WTC11 (cell line): ENCODE measurements around the gene RAC2. TPM values are rescaled to one million over a fixed set of nuclear protein-coding genes. Genes with fewer than 3 reads are reported as not detected.

ENCODE experiments used
- ATAC-seq: fragments of 200-7000 bp; cut with Tn5 transposase; 2 replicates; pipeline ENCODE4 v1.10.0; 2021; ENCODE audit warnings: mild to moderate bottlenecking, moderate library complexity
- CTCF ChIA-PET: fragments of 300-600 bp; sonication (Branson Sonifier 250); formaldehyde crosslinking; loops from one replicate; lab custom pipeline; 2021; ENCODE audit warnings: antibody characterized with exemption; lab: Charles Lee
- POLR2A ChIA-PET: fragments of 350-600 bp; sonication (Branson Sonifier 250); formaldehyde crosslinking; loops from one replicate; lab custom pipeline; 2021; ENCODE audit warnings: antibody characterized with exemption; lab: Charles Lee
- DNase-seq: peaks from one replicate; pipeline ENCODE4 v3.0.0; 2021; ENCODE audit warnings: low spot score
- H3K27ac Mint-ChIP-seq: 2 replicates; pipeline ENCODE4 v1.8.0; 2021; ENCODE audit warnings: mixed read lengths
- H3K27me3 Mint-ChIP-seq: 2 replicates; pipeline ENCODE4 v1.8.0; 2021; ENCODE audit warnings: low read depth, mild to moderate bottlenecking, moderate library complexity, mixed read lengths
- H3K36me3 Mint-ChIP-seq: 2 replicates; pipeline ENCODE4 v1.8.0; 2021; ENCODE audit warnings: mixed read lengths
- H3K4me1 Mint-ChIP-seq: 2 replicates; pipeline ENCODE4 v1.8.0; 2022; ENCODE audit warnings: mixed read lengths
- H3K4me3 Mint-ChIP-seq: 2 replicates; pipeline ENCODE4 v1.8.0; 2021; ENCODE audit warnings: mild to moderate bottlenecking, moderate library complexity, mixed read lengths
- H3K9me3 Mint-ChIP-seq: 2 replicates; pipeline ENCODE4 v1.8.0; 2021; ENCODE audit warnings: mixed read lengths
- EMX1 ChIP-seq: fragments of 250-450 bp; sonication (Bioruptor Pico); IDR thresholded peaks from 2 replicates; pipeline ENCODE4 v1.8.0; 2021; ENCODE audit warnings: mild to moderate bottlenecking
- GABPB1 ChIP-seq: sonication (generic); formaldehyde crosslinking; IDR thresholded peaks from 2 replicates; pipeline ENCODE4 v1.8.1; 2023; ENCODE audit warnings: mild to moderate bottlenecking, missing genetic modification reagents
- IRF2 ChIP-seq: sonication (generic); formaldehyde crosslinking; IDR thresholded peaks from 2 replicates; pipeline ENCODE4 v1.8.0; 2022; ENCODE audit warnings: low read depth, missing genetic modification reagents, borderline replicate concordance
- NFYB ChIP-seq: sonication (generic); formaldehyde crosslinking; conservative IDR thresholded peaks from 2 replicates; pipeline ENCODE4 v1.8.0; 2022; ENCODE audit warnings: low read depth, missing genetic modification reagents
- NR1H2 ChIP-seq: sonication (generic); formaldehyde crosslinking; IDR thresholded peaks from 2 replicates; pipeline ENCODE4 v1.9.0; 2021; ENCODE audit warnings: mild to moderate bottlenecking, moderate library complexity, missing genetic modification reagents
- OVOL2 ChIP-seq: fragments of 250-450 bp; sonication (Bioruptor Pico); IDR thresholded peaks from 2 replicates; pipeline ENCODE4 v1.9.0; 2021; ENCODE audit warnings: mild to moderate bottlenecking, borderline replicate concordance
- RELA ChIP-seq: sonication (generic); formaldehyde crosslinking; IDR thresholded peaks from 2 replicates; pipeline ENCODE4 v1.8.1; 2022; ENCODE audit warnings: missing genetic modification reagents, mild to moderate bottlenecking, borderline replicate concordance
- RORB ChIP-seq: fragments of 250-450 bp; sonication (Bioruptor Pico); IDR thresholded peaks from 2 replicates; pipeline ENCODE4 v1.9.0; 2021; ENCODE audit warnings: mild to moderate bottlenecking
- SOX15 ChIP-seq: fragments of 250-450 bp; sonication (Bioruptor Pico); IDR thresholded peaks from 2 replicates; pipeline ENCODE4 v1.9.0; 2021; ENCODE audit warnings: mild to moderate bottlenecking
- TEAD1 ChIP-seq: sonication (generic); formaldehyde crosslinking; IDR thresholded peaks from 2 replicates; pipeline ENCODE4 v1.8.0; 2022; ENCODE audit warnings: mild to moderate bottlenecking, missing genetic modification reagents
- ZNF317 ChIP-seq: sonication (generic); formaldehyde crosslinking; IDR thresholded peaks from 2 replicates; pipeline ENCODE4 v1.8.1; 2023; ENCODE audit warnings: low read depth, mild to moderate bottlenecking, moderate library complexity, missing genetic modification reagents, borderline replicate concordance
- total RNA-seq: library from RNA; stranded (reverse); gene quantifications from 3 replicates; pipeline ENCODE4 v1.2.3, GENCODE V29; 2021
- TF ChIP-seq, protein P1 (sequence below): sonication (generic); formaldehyde crosslinking; IDR thresholded peaks from 2 replicates; pipeline ENCODE4 v1.8.0; 2022; ENCODE audit warnings: mild to moderate bottlenecking, missing genetic modification reagents
- TF ChIP-seq, protein P2 (sequence below): sonication (generic); formaldehyde crosslinking; conservative IDR thresholded peaks from 2 replicates; pipeline ENCODE4 v1.8.1; 2022; ENCODE audit warnings: mild to moderate bottlenecking, missing genetic modification reagents
- TF ChIP-seq, protein P3 (sequence below): sonication (generic); formaldehyde crosslinking; IDR thresholded peaks from 2 replicates; pipeline ENCODE4 v1.8.0; 2022; ENCODE audit warnings: missing genetic modification reagents
- TF ChIP-seq, protein P4 (sequence below): sonication (generic); formaldehyde crosslinking; IDR thresholded peaks from 2 replicates; pipeline ENCODE4 v1.8.1; 2023; ENCODE audit warnings: mild to moderate bottlenecking, missing genetic modification reagents, moderate library complexity
- TF ChIP-seq, protein P5 (sequence below): sonication (generic); formaldehyde crosslinking; IDR thresholded peaks from 2 replicates; pipeline ENCODE4 v1.8.1; 2023; ENCODE audit warnings: mild to moderate bottlenecking, missing genetic modification reagents, borderline replicate concordance
- TF ChIP-seq, protein P6 (sequence below): sonication (generic); formaldehyde crosslinking; IDR thresholded peaks from 2 replicates; pipeline ENCODE4 v1.8.0; 2023; ENCODE audit warnings: missing genetic modification reagents, mild to moderate bottlenecking, borderline replicate concordance
- TF ChIP-seq, protein P7 (sequence below): fragments of 200-600 bp; IDR thresholded peaks from 2 replicates; pipeline ENCODE4 v1.8.0; 2022; ENCODE audit warnings: antibody characterized with exemption

The RAC2 gene
- total RNA-seq, 1 experiment from 2014 or later, result 3.6 TPM

DNA sequence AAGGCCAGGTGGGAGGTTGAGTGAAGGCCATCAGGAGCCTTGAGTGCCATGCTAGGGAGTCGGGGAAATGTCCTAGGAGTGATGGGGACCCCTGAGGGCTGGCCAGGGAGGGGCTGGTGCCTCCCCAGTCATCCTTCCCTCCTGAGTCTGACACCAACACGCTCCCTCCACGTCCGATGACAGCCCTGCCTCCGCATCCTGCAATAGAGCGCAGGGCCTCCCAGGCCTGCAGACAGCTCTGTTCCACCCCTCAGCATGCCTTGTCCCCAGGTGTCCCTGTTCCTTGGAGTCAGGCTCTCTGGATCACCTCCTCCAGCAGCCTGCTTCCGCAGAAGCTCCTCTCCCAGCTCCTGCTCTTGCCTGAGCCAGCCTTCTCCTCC lies 3.1 kb downstream of the RAC2 start:
- H3K36me3 Mint-ChIP-seq, result no peaks in the 10 kb centered on the region
- H3K27me3 Mint-ChIP-seq, result peaks cover 2% of the 10 kb centered on the region
- no peak overlapping the region for H3K27ac Mint-ChIP-seq
- ChIA-PET CTCF (interaction anchor here (0.9 to 6.7 kb wide), 3 partner anchors 12 to 42 kb away, joined by 3 to 83 read pairs (median 40); no protein-coding TSS in a partner anchor), POLR2A (no interaction called here)
- DNase-seq (no peak), ATAC-seq (no peak)
- no peak for TF ChIP-seq IRF2 (CRISPR knock-in tag)
- no peak for TF ChIP-seq TEAD1 (CRISPR knock-in tag)
- TF ChIP-seq EMX1 (CRISPR knock-in tag), result no peak
- TF ChIP-seq OVOL2 (CRISPR knock-in tag), result no peak
- TF ChIP-seq NR1H2 (CRISPR knock-in tag), result no peak
- TF ChIP-seq, protein P1, sequence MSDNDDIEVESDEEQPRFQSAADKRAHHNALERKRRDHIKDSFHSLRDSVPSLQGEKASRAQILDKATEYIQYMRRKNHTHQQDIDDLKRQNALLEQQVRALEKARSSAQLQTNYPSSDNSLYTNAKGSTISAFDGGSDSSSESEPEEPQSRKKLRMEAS, result no peak
- TF ChIP-seq RORB (CRISPR knock-in tag), result no peak
- no peak for TF ChIP-seq GABPB1 (CRISPR knock-in tag)
- TF ChIP-seq, protein P2, sequence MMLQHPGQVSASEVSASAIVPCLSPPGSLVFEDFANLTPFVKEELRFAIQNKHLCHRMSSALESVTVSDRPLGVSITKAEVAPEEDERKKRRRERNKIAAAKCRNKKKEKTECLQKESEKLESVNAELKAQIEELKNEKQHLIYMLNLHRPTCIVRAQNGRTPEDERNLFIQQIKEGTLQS, result no peak
- TF ChIP-seq ZNF317 (CRISPR knock-in tag), result no peak
- TF ChIP-seq, protein P3, sequence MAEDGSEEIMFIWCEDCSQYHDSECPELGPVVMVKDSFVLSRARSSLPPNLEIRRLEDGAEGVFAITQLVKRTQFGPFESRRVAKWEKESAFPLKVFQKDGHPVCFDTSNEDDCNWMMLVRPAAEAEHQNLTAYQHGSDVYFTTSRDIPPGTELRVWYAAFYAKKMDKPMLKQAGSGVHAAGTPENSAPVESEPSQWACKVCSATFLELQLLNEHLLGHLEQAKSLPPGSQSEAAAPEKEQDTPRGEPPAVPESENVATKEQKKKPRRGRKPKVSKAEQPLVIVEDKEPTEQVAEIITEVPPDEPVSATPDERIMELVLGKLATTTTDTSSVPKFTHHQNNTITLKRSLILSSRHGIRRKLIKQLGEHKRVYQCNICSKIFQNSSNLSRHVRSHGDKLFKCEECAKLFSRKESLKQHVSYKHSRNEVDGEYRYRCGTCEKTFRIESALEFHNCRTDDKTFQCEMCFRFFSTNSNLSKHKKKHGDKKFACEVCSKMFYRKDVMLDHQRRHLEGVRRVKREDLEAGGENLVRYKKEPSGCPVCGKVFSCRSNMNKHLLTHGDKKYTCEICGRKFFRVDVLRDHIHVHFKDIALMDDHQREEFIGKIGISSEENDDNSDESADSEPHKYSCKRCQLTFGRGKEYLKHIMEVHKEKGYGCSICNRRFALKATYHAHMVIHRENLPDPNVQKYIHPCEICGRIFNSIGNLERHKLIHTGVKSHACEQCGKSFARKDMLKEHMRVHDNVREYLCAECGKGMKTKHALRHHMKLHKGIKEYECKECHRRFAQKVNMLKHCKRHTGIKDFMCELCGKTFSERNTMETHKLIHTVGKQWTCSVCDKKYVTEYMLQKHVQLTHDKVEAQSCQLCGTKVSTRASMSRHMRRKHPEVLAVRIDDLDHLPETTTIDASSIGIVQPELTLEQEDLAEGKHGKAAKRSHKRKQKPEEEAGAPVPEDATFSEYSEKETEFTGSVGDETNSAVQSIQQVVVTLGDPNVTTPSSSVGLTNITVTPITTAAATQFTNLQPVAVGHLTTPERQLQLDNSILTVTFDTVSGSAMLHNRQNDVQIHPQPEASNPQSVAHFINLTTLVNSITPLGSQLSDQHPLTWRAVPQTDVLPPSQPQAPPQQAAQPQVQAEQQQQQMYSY, result no peak
- TF ChIP-seq, protein P4, sequence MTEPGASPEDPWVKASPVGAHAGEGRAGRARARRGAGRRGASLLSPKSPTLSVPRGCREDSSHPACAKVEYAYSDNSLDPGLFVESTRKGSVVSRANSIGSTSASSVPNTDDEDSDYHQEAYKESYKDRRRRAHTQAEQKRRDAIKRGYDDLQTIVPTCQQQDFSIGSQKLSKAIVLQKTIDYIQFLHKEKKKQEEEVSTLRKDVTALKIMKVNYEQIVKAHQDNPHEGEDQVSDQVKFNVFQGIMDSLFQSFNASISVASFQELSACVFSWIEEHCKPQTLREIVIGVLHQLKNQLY (CRISPR knock-in tag), result no peak
- TF ChIP-seq, protein P5, sequence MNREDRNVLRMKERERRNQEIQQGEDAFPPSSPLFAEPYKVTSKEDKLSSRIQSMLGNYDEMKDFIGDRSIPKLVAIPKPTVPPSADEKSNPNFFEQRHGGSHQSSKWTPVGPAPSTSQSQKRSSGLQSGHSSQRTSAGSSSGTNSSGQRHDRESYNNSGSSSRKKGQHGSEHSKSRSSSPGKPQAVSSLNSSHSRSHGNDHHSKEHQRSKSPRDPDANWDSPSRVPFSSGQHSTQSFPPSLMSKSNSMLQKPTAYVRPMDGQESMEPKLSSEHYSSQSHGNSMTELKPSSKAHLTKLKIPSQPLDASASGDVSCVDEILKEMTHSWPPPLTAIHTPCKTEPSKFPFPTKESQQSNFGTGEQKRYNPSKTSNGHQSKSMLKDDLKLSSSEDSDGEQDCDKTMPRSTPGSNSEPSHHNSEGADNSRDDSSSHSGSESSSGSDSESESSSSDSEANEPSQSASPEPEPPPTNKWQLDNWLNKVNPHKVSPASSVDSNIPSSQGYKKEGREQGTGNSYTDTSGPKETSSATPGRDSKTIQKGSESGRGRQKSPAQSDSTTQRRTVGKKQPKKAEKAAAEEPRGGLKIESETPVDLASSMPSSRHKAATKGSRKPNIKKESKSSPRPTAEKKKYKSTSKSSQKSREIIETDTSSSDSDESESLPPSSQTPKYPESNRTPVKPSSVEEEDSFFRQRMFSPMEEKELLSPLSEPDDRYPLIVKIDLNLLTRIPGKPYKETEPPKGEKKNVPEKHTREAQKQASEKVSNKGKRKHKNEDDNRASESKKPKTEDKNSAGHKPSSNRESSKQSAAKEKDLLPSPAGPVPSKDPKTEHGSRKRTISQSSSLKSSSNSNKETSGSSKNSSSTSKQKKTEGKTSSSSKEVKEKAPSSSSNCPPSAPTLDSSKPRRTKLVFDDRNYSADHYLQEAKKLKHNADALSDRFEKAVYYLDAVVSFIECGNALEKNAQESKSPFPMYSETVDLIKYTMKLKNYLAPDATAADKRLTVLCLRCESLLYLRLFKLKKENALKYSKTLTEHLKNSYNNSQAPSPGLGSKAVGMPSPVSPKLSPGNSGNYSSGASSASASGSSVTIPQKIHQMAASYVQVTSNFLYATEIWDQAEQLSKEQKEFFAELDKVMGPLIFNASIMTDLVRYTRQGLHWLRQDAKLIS (CRISPR knock-in tag), result no peak
- no peak for TF ChIP-seq RELA (CRISPR knock-in tag)
- TF ChIP-seq SOX15 (CRISPR knock-in tag), result no peak
- TF ChIP-seq, protein P6, sequence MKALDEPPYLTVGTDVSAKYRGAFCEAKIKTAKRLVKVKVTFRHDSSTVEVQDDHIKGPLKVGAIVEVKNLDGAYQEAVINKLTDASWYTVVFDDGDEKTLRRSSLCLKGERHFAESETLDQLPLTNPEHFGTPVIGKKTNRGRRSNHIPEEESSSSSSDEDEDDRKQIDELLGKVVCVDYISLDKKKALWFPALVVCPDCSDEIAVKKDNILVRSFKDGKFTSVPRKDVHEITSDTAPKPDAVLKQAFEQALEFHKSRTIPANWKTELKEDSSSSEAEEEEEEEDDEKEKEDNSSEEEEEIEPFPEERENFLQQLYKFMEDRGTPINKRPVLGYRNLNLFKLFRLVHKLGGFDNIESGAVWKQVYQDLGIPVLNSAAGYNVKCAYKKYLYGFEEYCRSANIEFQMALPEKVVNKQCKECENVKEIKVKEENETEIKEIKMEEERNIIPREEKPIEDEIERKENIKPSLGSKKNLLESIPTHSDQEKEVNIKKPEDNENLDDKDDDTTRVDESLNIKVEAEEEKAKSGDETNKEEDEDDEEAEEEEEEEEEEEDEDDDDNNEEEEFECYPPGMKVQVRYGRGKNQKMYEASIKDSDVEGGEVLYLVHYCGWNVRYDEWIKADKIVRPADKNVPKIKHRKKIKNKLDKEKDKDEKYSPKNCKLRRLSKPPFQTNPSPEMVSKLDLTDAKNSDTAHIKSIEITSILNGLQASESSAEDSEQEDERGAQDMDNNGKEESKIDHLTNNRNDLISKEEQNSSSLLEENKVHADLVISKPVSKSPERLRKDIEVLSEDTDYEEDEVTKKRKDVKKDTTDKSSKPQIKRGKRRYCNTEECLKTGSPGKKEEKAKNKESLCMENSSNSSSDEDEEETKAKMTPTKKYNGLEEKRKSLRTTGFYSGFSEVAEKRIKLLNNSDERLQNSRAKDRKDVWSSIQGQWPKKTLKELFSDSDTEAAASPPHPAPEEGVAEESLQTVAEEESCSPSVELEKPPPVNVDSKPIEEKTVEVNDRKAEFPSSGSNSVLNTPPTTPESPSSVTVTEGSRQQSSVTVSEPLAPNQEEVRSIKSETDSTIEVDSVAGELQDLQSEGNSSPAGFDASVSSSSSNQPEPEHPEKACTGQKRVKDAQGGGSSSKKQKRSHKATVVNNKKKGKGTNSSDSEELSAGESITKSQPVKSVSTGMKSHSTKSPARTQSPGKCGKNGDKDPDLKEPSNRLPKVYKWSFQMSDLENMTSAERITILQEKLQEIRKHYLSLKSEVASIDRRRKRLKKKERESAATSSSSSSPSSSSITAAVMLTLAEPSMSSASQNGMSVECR, result no peak
- TF ChIP-seq, protein P7, sequence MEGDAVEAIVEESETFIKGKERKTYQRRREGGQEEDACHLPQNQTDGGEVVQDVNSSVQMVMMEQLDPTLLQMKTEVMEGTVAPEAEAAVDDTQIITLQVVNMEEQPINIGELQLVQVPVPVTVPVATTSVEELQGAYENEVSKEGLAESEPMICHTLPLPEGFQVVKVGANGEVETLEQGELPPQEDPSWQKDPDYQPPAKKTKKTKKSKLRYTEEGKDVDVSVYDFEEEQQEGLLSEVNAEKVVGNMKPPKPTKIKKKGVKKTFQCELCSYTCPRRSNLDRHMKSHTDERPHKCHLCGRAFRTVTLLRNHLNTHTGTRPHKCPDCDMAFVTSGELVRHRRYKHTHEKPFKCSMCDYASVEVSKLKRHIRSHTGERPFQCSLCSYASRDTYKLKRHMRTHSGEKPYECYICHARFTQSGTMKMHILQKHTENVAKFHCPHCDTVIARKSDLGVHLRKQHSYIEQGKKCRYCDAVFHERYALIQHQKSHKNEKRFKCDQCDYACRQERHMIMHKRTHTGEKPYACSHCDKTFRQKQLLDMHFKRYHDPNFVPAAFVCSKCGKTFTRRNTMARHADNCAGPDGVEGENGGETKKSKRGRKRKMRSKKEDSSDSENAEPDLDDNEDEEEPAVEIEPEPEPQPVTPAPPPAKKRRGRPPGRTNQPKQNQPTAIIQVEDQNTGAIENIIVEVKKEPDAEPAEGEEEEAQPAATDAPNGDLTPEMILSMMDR, result no peak
- TF ChIP-seq NFYB (CRISPR knock-in tag), result no peak
- peaks cover 27% of the 10 kb centered on the region for H3K4me1 Mint-ChIP-seq
- H3K4me3 Mint-ChIP-seq, result no peak overlapping the region
- no peaks in the 10 kb centered on the region for H3K9me3 Mint-ChIP-seq
